CD4-positive, alpha-beta T cell treated with Interleukin-6 for 4 hours (primary cell): Measurements from ENCODE around the gene TBX15.

Source experiments
- DNase-seq: peaks from one replicate; pipeline ENCODE4 v3.0.0-alpha.2; 2020; ENCODE audit warnings: mixed read lengths

TBX15 gene

DNA sequence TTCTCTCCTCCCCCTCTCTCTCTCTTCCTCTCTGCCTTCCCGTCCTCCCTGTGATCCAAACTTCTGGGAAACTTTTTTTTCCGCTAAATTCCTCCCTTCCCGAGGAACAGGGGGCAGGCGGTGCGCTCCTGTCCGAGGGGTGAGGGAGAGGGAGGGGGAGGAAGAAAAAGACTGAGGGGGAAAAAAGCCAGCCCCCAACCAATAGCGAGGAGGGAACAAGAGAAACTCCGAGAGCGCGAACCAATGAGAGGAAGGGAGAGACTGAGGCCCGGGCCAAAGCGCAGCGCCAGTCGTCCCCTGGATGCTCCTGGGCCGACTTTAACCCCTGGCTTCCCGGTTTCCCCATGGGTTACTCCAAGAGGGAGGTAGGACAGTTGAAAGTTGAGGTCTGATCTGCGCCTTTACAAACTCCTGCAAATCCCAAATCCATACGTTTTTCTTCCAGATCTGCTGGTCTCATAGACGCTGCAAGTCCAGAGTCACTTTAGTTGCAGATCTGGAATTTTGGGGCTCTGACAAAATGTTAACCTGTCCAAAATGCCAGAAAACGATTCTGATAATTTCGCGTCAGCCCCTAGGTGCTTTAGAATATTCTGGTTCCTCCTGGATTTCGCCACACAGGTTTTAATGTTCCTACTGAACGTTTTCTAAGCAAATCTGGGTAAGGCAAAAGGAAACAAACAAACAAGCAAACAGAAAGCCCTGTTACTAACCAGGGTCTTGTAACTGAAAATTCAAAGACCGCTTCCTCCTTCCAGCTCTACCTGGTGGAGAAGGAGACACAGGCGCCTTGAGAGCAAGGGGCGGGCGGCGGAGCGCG, at the start of gene TBX15:
TBX15 (minus strand) TSS at position 158 of the 820 bp plus-strand sequence. CDS start 548 bp downstream, outside the sequence.
- no peak for DNase-seq

DNA sequence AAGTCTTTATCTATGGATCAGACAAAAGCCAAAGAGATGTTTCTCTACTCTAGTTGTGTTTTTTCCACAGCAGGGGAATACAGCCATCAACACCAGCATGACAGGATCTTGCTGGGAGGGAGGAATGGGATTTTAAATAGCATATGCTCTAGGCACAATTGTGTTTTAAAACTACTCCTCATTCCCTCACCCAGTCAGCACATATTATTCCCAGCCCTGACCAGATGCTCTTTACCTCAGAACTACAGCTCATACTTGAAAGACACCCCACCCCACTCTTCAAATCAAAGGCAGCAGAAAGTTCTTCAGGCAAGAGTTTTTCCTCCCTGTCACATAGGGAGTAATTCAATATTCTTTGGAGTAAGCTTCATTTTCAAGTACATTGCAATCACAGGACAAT, 46.2 kb upstream of the TBX15 start:
- DNase-seq: no peak

DNA sequence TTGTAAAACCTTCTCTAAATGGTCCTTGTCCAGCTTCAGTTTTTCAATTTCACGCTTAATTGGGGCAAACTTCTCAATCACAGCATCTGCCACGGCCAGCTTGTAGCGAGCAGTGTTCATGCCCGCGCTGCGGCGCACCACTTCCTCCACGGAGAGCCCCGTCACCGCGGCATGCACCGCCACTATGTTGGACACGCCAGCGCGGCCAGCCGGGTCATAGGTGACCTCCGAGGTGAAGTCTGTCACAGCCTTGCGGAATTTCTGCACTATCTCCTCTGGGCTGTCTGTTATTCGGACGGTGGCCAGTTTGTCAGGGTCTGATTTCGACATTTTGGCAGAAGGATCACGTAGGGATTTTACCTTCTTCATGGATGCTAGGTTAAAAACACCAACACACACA, 44.8 kb upstream of the TBX15 start:
- DNase-seq: no peak

GRCh38 chr1:119027759-119028158, 39.6 kb upstream of the TBX15 start:
- no peak for DNase-seq

GRCh38 chr1:119026956-119027355, 38.8 kb upstream of the TBX15 start:
- DNase-seq: no peak

DNA sequence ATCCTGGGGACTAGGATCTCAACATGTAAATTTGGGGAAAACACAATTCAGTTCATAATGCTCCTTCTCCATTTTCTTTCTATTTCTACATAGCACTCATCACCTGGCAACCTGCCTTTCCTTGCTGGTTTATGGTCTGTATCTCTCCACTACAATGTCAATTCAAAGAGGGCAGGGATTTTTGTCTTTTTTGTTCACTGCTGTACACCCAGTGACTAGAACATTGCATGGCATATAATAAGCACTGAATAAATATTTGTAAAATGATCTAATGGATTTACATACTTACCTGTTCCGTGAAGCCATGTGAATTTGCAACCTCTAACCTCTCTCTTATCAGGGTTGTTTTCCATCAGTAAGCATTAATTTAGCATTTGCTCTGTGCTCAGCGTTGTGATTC, 27.4 kb upstream of the TBX15 start:
- DNase-seq: no peak

- no peak for DNase-seq
Observed at GRCh38 chr1:119012383-119012782, 24.2 kb upstream of the TBX15 start.

- DNase-seq: no peak
Observed at GRCh38 chr1:119011706-119012105, 23.6 kb upstream of the TBX15 start.

- DNase-seq: no peak
Observed at GRCh38 chr1:119011116-119011515, 23.0 kb upstream of the TBX15 start.

DNA sequence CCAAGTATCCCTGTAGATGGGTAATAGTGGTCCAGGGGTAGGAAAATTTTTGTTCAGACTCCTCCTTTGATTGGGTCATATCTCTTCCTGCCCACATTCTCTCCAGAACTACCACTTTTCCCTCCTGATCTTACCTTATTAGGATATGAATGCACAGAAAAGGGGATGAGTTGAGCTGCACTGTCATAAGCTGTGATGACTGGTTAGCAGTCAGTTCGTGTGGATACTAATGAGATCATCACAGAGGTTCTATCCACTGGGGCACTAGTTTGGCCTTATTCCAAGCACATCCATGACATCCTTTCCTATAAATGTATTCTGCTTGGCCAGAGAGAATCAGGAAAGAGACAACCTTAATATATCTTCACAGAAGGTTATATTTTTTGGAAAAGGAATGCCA, 22.1 kb upstream of the TBX15 start:
- no peak for DNase-seq

DNA sequence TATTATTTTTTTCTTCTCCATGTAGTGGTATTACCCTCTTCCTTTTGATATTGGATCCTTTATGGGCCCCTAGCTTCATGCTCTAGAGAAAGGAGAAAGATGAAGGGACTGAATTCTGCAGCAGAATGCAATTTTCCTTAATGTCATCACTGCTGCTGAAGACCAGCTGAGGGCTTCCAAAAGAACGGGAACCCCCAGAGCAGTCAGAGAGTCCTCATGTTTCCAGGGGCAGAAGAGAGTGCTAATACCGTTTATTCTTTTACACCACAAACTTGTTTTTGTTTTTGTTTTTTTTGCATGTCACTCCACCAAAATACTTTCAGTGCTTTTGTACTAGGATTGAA, 21.1 kb upstream of the TBX15 start:
- DNase-seq: no peak

DNA sequence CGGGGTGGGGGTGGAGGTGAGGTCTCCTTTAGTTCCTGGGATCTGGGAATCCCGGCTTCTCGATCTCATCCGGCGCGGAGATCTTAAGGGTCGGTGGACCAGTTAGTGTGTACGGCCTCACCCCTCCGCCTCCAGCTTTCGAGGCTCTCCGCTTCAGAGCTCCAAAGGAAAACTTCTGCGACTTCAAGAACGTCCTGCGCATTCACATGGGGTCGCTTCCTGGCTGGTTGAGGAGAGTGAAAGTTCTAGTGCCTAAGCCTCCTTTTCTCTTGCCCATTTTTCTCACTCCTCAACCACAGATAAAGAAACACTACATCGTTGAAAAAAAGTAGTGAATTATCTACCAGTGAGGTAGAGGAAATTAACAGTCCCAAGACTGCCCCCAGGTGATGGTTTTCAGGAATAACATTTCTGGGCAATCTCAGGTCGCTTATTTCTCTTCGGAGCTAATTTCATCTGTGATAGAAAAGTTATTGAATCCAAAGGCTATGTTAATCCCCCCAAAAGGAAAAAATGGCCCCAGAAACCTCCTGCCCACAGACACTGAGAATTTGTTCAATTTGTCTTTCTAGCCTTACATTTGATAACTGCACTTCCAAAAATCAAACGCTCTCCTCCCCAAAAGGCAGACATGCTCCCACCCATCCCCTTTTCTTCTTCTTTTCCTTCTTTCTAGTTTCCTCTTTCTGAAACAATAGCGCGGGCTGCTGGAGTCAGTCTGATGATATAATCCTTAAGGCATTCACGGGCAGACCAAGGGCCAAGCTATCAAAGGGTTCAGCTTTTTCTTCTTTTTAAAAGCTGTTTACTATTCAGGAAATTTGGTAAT, 20.6 kb upstream of the TBX15 start:
- DNase-seq: no peak

GRCh38 chr1:119007670-119008482, 19.7 kb upstream of the TBX15 start:
- no peak for DNase-seq

DNA sequence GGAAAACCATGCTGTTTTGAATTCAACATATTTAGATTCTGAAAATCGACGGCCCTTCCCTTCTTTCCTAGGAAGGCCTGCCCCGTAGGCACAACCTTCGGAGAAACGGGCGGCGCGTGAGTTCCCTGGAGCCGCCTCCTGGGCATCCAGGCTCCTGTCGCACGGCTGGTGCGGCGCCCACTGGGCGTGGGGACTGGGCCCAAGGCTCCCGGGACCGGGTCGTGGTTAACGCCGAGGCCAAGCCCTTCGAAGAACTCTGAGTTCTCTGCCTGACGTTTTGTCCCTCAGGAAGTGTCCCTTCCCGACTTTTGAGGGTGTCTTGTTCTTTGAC, 19.2 kb upstream of the TBX15 start:
- no peak for DNase-seq

- DNase-seq: no peak
Observed at GRCh38 chr1:119006406-119007279, 18.5 kb upstream of the TBX15 start.

GRCh38 chr1:119005724-119006405, 17.7 kb upstream of the TBX15 start:
- no peak for DNase-seq

GRCh38 chr1:119004781-119005180, 16.6 kb upstream of the TBX15 start:
- no peak for DNase-seq

DNA sequence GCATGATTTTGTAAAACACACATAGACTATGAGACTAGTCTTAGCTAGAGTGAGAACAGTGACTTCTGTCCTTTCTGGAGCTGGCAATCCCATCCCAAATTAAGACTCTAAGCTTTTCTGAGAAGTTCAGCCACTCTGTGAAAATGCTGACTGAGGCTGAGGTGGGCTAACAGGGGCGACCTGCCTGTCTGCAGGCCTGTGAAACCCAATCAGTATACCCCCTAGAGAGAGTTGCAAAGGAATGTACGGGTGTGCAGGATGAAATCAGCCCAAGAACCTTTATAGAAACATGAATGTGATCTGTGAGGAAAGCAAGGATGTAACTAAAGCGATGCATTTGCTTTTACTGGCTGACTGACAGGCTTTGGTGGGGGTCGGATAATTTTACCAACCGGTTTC, 16.0 kb upstream of the TBX15 start:
- no peak for DNase-seq

DNA sequence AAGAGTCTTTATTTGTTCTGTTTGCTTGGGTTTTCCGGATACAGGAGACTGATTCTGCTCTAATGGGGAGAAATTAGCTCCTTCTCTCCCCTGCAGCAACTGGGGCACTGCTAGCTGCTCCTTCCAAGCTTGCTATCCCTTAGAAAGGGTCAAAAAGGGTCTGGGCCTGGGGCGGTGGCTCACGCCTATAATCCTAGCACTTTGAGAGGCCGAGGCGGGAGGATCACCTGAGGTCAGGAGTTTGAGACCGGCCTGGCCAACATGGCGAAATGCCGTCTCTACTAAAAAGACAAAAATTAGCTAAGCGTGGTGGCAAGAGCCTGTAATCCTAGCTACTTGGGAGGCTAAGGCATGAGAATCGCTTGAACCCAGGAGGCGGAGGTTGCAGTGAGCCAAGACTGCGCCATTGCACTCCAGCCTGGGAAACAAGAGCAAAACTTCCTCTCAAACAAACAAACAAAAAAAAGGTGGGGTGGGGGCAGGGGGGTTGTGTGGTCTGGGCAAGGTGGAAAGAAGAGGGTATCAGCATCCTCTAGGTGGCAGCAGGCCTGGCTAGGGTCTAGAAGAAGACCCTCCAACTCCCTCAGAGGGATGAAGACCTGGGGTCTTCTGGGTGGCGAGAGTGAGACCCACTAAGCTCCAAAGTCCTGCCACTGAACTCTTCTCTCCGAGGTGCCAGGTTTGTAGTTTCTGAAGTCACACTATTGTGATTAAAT, 15.4 kb upstream of the TBX15 start:
- DNase-seq: no peak

GRCh38 chr1:119002028-119002686, 14.0 kb upstream of the TBX15 start:
- no peak for DNase-seq
